ENCODE measurements around the gene ANXA2.
"Not testable (repeated sequence)": the region's sequence is repeated elsewhere in the genome, so short reads cannot be mapped to it uniquely, and the experiment has no call there.

The ANXA2 gene

GRCh38 chr15:60397772-60398445 is at the start of gene ANXA2:
TSS of gene ANXA2 (minus strand) at chr15:60397986. CDS start at chr15:60386075, 11,911 bp downstream.
- no peak for FAIRE-seq

GRCh38 chr15:60444289-60444912 is 46.6 kb upstream of the ANXA2 start:
- peak; percentile 96 for FAIRE-seq

GRCh38 chr15:60442763-60443162 is 45.0 kb upstream of the ANXA2 start:
- FAIRE-seq: no peak

GRCh38 chr15:60442031-60442650 is 44.4 kb upstream of the ANXA2 start:
- peak; percentile 60 for FAIRE-seq

- peak; percentile 17 for FAIRE-seq
Observed at GRCh38 chr15:60441331-60441730, 43.5 kb upstream of the ANXA2 start.

GRCh38 chr15:60438646-60439045 is 40.9 kb upstream of the ANXA2 start:
- no peak for FAIRE-seq

GRCh38 chr15:60428935-60429334 is 31.1 kb upstream of the ANXA2 start:
- FAIRE-seq: no peak

GRCh38 chr15:60426870-60427508 is 29.2 kb upstream of the ANXA2 start:
- no peak for FAIRE-seq

GRCh38 chr15:60425461-60425860 is 27.7 kb upstream of the ANXA2 start:
- no peak for FAIRE-seq

- no peak for FAIRE-seq
Observed at GRCh38 chr15:60424006-60424405, 26.2 kb upstream of the ANXA2 start.

GRCh38 chr15:60423537-60423936 is 25.8 kb upstream of the ANXA2 start:
- peak; percentile 63 for FAIRE-seq

GRCh38 chr15:60421544-60421943 is 23.8 kb upstream of the ANXA2 start:
- FAIRE-seq: no peak

GRCh38 chr15:60420203-60420716 is 22.5 kb upstream of the ANXA2 start:
- no peak for FAIRE-seq

GRCh38 chr15:60419753-60420152 is 22.0 kb upstream of the ANXA2 start:
- FAIRE-seq: no peak

- FAIRE-seq: no peak
Observed at GRCh38 chr15:60418096-60418495, 20.3 kb upstream of the ANXA2 start.

GRCh38 chr15:60417112-60417511 is 19.3 kb upstream of the ANXA2 start:
- FAIRE-seq: no peak

- FAIRE-seq: no peak
Observed at GRCh38 chr15:60416484-60416883, 18.7 kb upstream of the ANXA2 start.

GRCh38 chr15:60414016-60414682 is 16.4 kb upstream of the ANXA2 start:
- no peak for FAIRE-seq

- no peak for FAIRE-seq
Observed at GRCh38 chr15:60413231-60413824, 15.5 kb upstream of the ANXA2 start.

- not testable (repeated sequence) for FAIRE-seq
Observed at GRCh38 chr15:60412807-60413206, 15.0 kb upstream of the ANXA2 start.

GRCh38 chr15:60411774-60412425 is 14.1 kb upstream of the ANXA2 start:
- no peak for FAIRE-seq

GRCh38 chr15:60410350-60410749 is 12.6 kb upstream of the ANXA2 start:
- not testable (repeated sequence) for FAIRE-seq
